Activated T-helper 1 cell treated with anti-CD3 and anti-CD28 coated beads, Interleukin-2, amount 50 U/mL, for 16 hours (primary cell): ENCODE measurements around the gene INTS2.
"Not testable (repeated sequence)": the region's sequence is repeated elsewhere in the genome, so short reads cannot be mapped to it uniquely, and the experiment has no call there.

Experiments
- DNase-seq, 2 donors: peaks; one replicate each; pipeline ENCODE4 v3.0.0-alpha.2; 2020; ENCODE audit warnings: low read depth in 1 of 2, low spot score in 1 of 2

INTS2 gene

DNA sequence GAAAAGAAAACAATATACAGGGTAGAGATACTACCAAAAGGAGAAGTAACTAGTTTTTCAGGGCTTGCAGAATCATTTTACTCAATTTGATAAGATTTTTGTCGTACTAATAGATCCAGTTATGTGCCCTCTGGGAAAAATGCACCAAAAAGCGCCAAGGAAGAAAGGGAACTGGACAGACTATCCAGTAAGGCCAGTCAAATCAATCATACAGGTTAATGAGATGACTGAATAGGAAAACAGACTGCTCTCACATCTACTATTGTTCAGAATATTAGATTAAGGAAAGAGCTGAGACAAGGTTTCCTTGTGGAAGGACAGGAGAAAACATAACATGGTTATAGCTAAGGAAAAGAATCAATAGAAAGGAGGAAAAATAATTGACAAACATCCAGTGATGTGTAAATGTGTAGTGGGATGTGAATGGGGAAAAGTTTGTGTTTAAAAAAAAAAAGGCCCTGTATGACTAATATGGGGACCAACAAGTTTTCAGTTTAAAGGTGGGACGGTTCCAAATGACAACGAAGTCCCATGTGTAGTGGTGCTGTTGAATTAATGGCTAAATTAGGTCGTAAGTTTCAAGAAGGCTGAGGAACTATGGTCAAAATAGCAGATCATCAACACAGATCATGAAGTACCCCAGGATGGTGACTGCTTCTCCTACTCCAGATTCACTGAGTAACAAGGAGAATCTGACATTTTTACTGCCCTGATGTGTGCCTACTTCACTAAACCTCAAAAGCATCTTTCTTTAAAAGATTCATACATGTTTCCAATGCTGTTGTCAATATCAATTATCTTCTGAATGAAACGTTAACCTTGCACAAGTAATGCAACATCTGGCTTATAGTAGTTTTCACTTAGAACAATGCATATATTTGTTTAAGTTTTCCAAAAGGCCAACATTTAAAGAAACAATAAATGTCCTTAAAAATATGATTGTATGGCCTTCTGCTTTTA lies 105.2 kb downstream of the INTS2 start:
- DNase-seq = no peak

DNA sequence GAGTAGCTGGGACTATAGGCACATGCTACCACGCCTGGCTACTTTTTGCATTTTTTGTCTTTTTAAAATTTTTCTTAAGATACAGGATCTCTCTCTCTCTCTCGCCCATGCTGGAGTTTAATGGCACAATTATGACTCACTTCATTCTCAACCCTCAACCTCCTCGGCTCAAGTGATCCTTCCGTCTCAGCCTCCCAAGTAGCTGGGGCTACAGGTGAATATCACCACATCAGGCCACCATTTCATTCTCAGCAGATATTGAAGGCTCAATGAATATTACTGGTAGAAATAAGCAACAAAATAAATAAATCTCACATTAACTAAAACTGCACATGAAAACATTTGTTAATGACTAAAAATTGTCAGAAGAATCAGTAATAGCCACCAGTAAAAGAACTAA lies 106.1 kb downstream of the INTS2 start:
- no peak for DNase-seq

DNA sequence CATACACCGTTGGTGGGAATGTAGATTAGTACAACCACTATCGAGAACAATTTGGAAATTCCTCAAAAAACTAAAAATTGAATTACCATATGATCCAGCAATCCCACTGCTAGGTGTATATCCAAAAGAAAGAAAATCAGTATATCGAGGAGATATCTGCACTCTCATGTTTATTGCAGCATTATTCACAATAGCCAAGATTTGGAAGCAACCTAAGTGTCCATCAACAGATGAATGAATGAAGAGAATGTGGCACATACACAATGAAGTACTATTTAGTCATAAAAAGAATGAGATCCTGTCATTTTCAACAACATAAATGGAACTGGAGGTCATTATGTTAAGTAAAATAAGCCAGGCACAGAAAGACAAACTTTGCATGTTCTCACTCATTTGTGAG lies 108.5 kb downstream of the INTS2 start:
- DNase-seq = not testable (repeated sequence)

DNA sequence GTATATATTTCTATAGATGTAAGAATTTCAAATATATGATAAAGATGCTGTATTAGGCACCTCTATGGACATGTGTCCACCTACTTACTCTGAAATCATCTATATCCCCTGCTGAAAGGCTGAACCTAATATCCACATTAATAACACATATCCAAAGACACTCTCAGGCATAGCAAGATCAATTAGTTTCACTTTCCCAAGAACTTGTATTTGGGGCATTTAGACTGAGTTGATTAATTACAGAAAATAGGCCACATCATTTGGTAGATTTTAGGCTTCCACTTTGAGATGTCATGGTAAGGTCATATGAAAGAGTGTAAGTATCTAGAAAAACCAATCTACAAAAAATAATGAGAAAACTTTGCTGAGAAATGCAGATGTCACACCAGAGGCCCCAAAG lies 109.6 kb downstream of the INTS2 start:
- no peak for DNase-seq

DNA sequence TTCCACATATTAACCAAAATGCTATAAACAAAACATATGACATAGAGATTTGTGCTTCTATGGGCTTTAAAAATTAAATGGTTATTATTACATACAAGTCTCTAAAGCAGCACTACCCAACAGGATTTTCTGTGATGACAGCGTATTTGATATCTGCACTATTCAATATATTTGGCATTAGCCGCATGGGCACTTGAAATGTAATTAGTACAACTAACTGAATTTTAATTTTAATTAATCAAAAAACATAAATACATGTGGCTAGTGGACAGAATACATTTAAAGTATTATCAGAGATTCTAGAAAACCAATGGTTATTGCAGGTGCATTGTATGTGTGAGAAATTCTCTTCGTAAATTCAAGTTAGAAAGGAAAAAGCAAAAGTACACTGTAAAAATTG lies 110.3 kb downstream of the INTS2 start:
- no peak for DNase-seq

DNA sequence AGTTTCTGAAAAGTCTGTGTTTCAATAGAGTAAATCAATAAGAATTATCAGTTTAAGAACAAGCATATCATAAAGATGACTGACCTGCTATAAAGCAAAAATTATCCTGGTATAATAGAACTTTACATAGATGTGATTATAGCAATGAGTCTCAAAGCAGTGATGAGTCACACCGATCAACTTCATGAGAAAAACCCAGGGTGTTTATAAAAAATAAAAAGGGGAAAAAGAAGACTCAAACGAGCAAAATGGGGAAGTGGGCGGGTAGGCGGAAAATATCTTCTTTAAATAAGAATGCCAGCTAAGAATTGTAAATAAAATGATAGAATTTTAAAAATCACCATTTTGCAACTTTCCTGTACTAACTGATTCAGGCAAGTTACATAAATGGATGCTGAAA lies 111.2 kb downstream of the INTS2 start:
- DNase-seq = no peak

DNA sequence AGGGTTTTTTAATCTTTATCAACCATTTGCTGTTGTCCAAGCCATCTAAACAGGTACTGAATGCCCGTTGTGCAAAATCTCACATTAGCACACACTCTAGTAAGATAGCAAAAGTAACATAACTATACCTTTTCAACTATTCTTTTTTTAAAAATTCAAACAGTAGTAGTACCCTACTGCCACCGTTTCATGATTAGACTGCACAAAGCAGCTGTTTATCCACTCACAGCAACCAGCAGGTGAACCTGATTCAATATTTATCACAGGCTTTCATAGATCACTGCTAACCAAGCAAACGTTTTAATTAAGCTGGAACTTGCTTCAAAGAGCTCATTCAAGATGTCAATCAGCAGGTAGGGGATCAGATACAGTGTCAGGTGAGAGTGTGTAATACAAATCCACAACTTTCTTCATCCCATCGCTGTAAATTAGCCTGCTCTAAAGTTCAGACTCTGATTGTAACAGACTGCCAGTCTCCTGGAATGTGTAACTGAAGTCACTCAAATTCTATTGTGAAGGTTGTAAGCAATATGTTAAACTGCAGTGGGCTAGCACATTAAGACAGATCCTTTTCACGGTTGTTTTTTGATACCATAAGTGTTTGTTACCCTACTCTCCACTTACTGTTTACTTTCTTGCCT lies 111.8 kb downstream of the INTS2 start:
- DNase-seq = no peak
